PC-9 (cell line): Measurements from ENCODE around the gene C2CD4C. TPM values are rescaled to one million over a fixed set of nuclear protein-coding genes. Genes with fewer than 3 reads are reported as not detected.

Source experiments
- BruUV-seq: library from RNA; stranded (reverse); fragments of 400-500 nt; replicated peaks from 2 replicates; lab custom pipeline; 2021; lab: Mats Ljungman, UMichigan
- CTCF ChIA-PET: fragments of 300-600 bp; sonication (Branson Sonifier 250); formaldehyde crosslinking; loops from one replicate; lab custom pipeline; 2022; ENCODE audit warnings: antibody characterized with exemption; lab: Charles Lee
- POLR2A ChIA-PET: fragments of 300-600 bp; sonication (Branson Sonifier 250); formaldehyde crosslinking; loops from one replicate; lab custom pipeline; 2022; ENCODE audit warnings: antibody characterized with exemption; ENCODE audit not compliant: unreplicated experiment; lab: Charles Lee
- DNase-seq, 2 experiments: peaks; one replicate each; pipeline versions ENCODE4 v3.0.0 to v3.0.0-alpha.2; 2015 to 2022; ENCODE audit warnings: mixed read lengths in 1 of 2
- H2AFZ ChIP-seq: fragments of 200-600 bp; sonication (generic); 2 replicates; pipeline ENCODE4 v1.8.1; 2017; ENCODE audit warnings: antibody characterized with exemption
- H3F3A ChIP-seq: fragments of 200-600 bp; sonication (generic); 2 replicates; pipeline ENCODE4 v1.8.1; 2017; ENCODE audit warnings: antibody characterized with exemption, mild to moderate bottlenecking, low read depth; ENCODE audit not compliant: insufficient read depth
- H3K27ac ChIP-seq: fragments of 200-600 bp; sonication (generic); 2 replicates; pipeline ENCODE4 v1.6.1; 2016; ENCODE audit warnings: mixed run types
- H3K27me3 ChIP-seq: fragments of 200-600 bp; sonication (generic); 2 replicates; pipeline ENCODE4 v1.6.1; 2016; ENCODE audit warnings: low read depth, mixed run types; ENCODE audit not compliant: insufficient read depth
- H3K36me3 ChIP-seq: fragments of 200-600 bp; sonication (generic); 2 replicates; pipeline ENCODE4 v1.6.1; 2016; ENCODE audit warnings: low read depth, mixed run types
- H3K4me1 ChIP-seq: fragments of 200-600 bp; sonication (generic); replicated peaks from 2 replicates; pipeline ENCODE4 v1.6.1; 2016; ENCODE audit warnings: mixed run types; ENCODE audit not compliant: insufficient read depth
- H3K4me2 ChIP-seq: fragments of 200-600 bp; sonication (generic); 2 replicates; pipeline ENCODE4 v1.6.1; 2017; ENCODE audit warnings: mixed run types
- H3K4me3 ChIP-seq: fragments of 200-600 bp; sonication (generic); 2 replicates; pipeline ENCODE4 v1.6.1; 2016; ENCODE audit warnings: mixed run types
- H3K79me2 ChIP-seq: fragments of 200-600 bp; sonication (generic); 2 replicates; pipeline ENCODE4 v1.6.1; 2017; ENCODE audit warnings: low read depth, mixed run types
- H3K9me2 ChIP-seq: fragments of 200-600 bp; sonication (generic); 2 replicates; pipeline ENCODE4 v1.8.1; 2017; ENCODE audit warnings: mild to moderate bottlenecking; ENCODE audit not compliant: insufficient read depth
- H3K9me3 ChIP-seq: fragments of 200-600 bp; sonication (generic); 2 replicates; pipeline ENCODE4 v1.8.1; 2016; ENCODE audit warnings: low read depth; ENCODE audit not compliant: insufficient read depth
- H4K20me1 ChIP-seq: fragments of 200-600 bp; sonication (generic); 2 replicates; pipeline ENCODE4 v1.8.1; 2017; ENCODE audit not compliant: insufficient read depth
- CTCF ChIP-seq: fragments of 200-600 bp; sonication (generic); conservative IDR thresholded peaks from 2 replicates; pipeline ENCODE4 v1.6.1; 2017; ENCODE audit warnings: mixed run types, antibody characterized with exemption, mild to moderate bottlenecking, moderate library complexity
- EZH2 ChIP-seq: fragments of 200-600 bp; sonication (generic); IDR thresholded peaks from 2 replicates; pipeline ENCODE4 v1.8.0; 2017; ENCODE audit warnings: antibody characterized with exemption, low read depth
- intact Hi-C: fragments of 100-400 bp; cut with micrococcal nuclease; formaldehyde crosslinking; loops from one replicate; pipeline ENCODE4 v1.10.0; 2022; ENCODE audit not compliant: unreplicated experiment
- total RNA-seq: library from RNA; stranded (reverse); gene quantifications from 2 replicates; pipeline ENCODE4 v1.2.3, GENCODE V29; 2021

Gene C2CD4C
- total RNA-seq, 1 experiment from 2014 or later, result 1.2 TPM

- no peak overlapping the region for H3K4me3 ChIP-seq
- no peak overlapping the region for H2AFZ ChIP-seq
- no peaks in the 10 kb centered on the region for H3K4me1 ChIP-seq
- H3K27ac ChIP-seq, result no peak overlapping the region
- peaks cover 84% of the 10 kb centered on the region for H3K27me3 ChIP-seq
- intact Hi-C loops, result no loop called here
- no peaks in the 10 kb centered on the region for H3K9me2 ChIP-seq
- ChIA-PET CTCF (no interaction called here), POLR2A (no interaction called here)
- no peak overlapping the region for H3K4me2 ChIP-seq
- H3K36me3 ChIP-seq, result no peaks in the 10 kb centered on the region
- no peaks in the 10 kb centered on the region for H3F3A ChIP-seq
- peak in 1 of 2 experiments; percentile 20 for DNase-seq
- no peaks in the 10 kb centered on the region for H3K79me2 ChIP-seq
- no peaks in the 10 kb centered on the region for H3K9me3 ChIP-seq
- TF ChIP-seq CTCF, result no peak
- no peak for TF ChIP-seq EZH2
- BruUV-seq, result no TSS peak
- no peaks in the 10 kb centered on the region for H4K20me1 ChIP-seq
Measured at GRCh38 chr19:374183-374885, 34.6 kb downstream of the C2CD4C start.

GRCh38 chr19:373391-374182 is 35.4 kb downstream of the C2CD4C start:
- TF ChIP-seq EZH2, result no peak
- TF ChIP-seq CTCF, result no peak
- intact Hi-C loops, result no loop called here
- Histone ChIP-seq H3K9me2 (no peaks in the 10 kb centered on the region), H2AFZ (no peak overlapping the region), H3K4me1 (no peaks in the 10 kb centered on the region), H3F3A (no peaks in the 10 kb centered on the region), H3K79me2 (no peaks in the 10 kb centered on the region), H4K20me1 (no peaks in the 10 kb centered on the region), H3K4me3 (no peak overlapping the region), H3K36me3 (no peaks in the 10 kb centered on the region), H3K27me3 (peaks cover 85% of the 10 kb centered on the region), H3K9me3 (no peaks in the 10 kb centered on the region), H3K27ac (no peak overlapping the region), H3K4me2 (no peak overlapping the region)
- no peak for DNase-seq
- BruUV-seq, result no TSS peak
- ChIA-PET CTCF (no interaction called here), POLR2A (interaction anchor here (0.6 kb wide), 1 partner anchor 72 kb away, joined by 4 read pairs; no protein-coding TSS in a partner anchor)

- no peak overlapping the region for H3K4me3 ChIP-seq
- H4K20me1 ChIP-seq, result no peaks in the 10 kb centered on the region
- peaks cover 89% of the 10 kb centered on the region for H3K27me3 ChIP-seq
- no peak overlapping the region for H3K27ac ChIP-seq
- TF ChIP-seq CTCF, result no peak
- no peak for TF ChIP-seq EZH2
- H3K4me1 ChIP-seq, result no peaks in the 10 kb centered on the region
- no peaks in the 10 kb centered on the region for H3K9me2 ChIP-seq
- H3K79me2 ChIP-seq, result no peaks in the 10 kb centered on the region
- H3F3A ChIP-seq, result no peaks in the 10 kb centered on the region
- no peak overlapping the region for H3K4me2 ChIP-seq
- BruUV-seq, result no TSS peak
- POLR2A ChIA-PET, result no interaction called here
- H3K9me3 ChIP-seq, result no peaks in the 10 kb centered on the region
- H3K36me3 ChIP-seq, result no peaks in the 10 kb centered on the region
- no peak for DNase-seq
- intact Hi-C loops, result no loop called here
- CTCF ChIA-PET, result interaction anchor here (0.6 kb wide), 1 partner anchor 33 kb away, joined by 5 read pairs; no protein-coding TSS in a partner anchor
- H2AFZ ChIP-seq, result no peak overlapping the region
Measured at GRCh38 chr19:372306-372890, 36.5 kb downstream of the C2CD4C start.
